HG03378 (cell line): Measurements from ENCODE around the gene ANKRD17.
A peak's percentile ranks its signal among the peaks of the same experiment; 100 is the strongest.
"Not testable (repeated sequence)": the region's sequence is repeated elsewhere in the genome, so short reads cannot be mapped to it uniquely, and the experiment has no call there.

Experiments
- ATAC-seq: cut with Tn5 transposase; IDR thresholded peaks from one replicate; pipeline ENCODE4 v1.9.1; 2021; ENCODE audit warnings: mild to moderate bottlenecking, moderate library complexity; ENCODE audit not compliant: unreplicated experiment

ANKRD17 gene

GRCh38 chr4:73206236-73206635, 52.4 kb downstream of the ANKRD17 start:
- ATAC-seq = no peak

DNA sequence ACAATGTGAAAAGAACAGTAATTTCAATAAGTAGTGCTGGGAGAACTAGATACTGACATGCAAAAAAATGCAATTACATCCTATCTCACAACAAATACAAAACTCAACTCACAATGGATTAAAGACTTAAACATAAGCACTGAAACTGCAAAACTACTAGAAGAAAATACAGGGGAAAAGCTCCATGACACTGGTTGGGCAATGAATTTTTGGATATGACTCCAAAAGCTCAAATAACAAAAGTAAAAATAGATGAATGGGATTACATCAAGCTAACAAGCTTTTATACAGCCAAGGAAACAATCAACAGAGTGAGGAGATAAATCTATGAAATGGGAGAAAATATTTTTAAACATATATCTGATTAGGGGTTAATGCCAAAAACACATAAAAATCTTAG, 53.1 kb downstream of the ANKRD17 start:
- ATAC-seq = no peak

DNA sequence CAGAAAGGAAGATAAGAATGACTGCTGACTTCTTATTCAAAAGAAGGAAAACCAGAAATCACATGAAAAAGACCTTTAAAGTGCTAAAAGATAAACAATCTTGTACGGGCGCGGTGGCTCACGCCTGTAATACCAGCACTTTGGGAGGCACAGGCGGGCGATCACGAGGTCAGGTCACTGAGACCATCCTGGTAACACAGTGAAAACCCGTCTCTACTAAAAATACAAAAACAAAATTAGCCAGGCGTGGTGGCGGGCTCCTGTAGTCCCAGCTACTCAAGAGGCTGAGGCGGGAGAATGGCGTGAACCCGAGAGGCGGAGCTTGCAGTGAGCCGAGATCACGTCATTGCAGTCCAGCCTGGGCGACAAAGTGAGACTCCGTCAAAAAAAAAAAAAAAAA, 54.6 kb downstream of the ANKRD17 start:
- ATAC-seq = not testable (repeated sequence)

DNA sequence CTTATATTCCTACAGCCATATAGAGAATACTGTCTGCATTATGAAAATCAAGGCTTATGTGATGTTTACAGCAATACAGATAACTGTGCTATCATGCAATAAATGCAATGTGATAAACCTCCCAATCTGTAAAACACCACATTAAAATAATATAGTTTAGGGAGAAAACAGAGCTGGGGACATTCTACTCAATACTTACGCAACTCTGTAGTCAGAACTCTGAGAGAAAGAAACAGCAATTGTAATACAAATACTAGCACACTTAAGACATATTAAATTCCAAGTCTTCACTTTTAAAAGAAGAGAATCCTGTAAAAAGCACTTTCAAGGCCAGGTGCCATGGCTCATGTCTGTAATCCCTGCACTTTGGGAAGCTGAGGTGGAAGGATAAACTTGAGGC, 61.4 kb downstream of the ANKRD17 start:
- no peak for ATAC-seq

DNA sequence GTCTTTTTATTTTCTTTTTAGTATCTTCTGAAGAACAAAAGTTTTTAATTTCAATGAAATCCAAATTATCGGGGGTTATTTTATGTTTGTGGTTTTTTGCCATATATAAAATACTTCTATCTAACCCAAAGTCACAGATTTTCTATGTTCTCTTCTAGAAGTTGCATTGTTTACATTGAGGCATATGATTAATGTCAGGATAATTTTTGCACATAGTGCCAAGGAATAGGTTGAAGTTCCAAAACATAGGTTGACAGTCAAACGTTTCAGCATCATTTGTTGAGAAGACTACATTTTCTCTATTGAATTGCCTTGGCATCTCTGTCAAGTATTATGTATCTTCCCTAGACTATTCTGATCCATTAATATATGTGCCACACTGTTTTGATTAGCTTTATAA, 64.5 kb downstream of the ANKRD17 start:
- no peak for ATAC-seq

DNA sequence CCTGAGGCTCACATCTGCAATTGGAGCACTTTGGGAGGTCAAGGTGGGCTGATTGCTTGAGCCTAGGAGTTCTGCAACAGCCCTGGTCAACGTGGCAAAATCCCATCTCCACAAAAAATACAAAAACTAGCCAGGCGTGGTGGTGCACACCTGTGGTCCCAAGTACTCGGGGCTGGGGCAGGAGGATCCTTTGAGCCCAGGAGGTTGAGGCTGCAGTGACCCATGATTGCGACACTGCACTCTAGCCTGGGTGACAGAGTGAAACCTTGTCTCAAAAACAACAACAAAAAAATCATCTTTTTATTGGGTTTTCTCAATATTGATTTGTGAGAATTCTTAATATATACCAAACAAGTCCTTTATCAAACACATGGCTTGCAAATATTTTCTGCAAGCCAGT, 64.9 kb downstream of the ANKRD17 start:
- no peak for ATAC-seq

GRCh38 chr4:73193155-73193554, 65.4 kb downstream of the ANKRD17 start:
- peak; percentile 80 for ATAC-seq

- ATAC-seq = no peak
Observed at GRCh38 chr4:73189274-73189810, 69.3 kb downstream of the ANKRD17 start.

DNA sequence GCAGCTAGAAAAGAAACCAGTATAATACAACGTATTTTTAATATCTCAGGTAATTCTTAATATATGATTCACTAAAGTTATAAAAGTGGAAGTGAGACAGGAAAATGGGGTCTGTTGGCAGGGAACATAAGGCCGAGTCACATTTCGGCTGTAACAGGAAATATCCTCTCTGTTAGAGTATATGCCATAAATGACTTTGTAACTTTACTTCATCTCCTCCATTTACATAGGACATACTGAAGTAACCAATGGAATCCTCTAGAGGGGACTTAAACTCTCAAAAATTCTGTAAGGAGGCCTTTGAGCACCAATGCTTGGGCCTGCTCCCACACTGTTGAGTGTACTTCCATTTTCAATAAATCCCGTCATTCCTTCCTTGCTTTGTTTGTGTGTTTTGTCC, 71.3 kb downstream of the ANKRD17 start:
- ATAC-seq = peak; percentile 65

- ATAC-seq = no peak
Observed at GRCh38 chr4:73185903-73186302, 72.7 kb downstream of the ANKRD17 start.

DNA sequence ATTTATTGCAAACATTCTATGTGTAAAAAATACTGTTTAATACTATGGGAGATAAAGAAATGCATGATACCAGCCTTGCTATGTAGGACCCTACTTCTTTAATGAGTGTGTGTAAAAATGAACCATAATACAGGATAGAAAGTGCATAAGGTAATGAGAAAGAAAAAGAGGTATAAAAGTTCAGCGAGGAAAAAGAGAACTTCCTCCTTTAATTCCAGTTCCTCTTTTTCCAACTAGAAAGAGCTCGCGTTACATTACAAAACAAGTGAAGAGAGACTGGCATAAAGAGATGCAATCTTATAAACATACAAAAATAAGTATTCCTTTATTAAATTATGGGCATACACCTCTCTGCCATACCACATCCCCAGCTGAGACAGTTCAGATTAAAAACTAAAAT, 77.4 kb downstream of the ANKRD17 start:
- ATAC-seq = no peak

GRCh38 chr4:73178389-73178788, 80.2 kb downstream of the ANKRD17 start:
- ATAC-seq = no peak

- no peak for ATAC-seq
Observed at GRCh38 chr4:73172161-73172560, 86.4 kb downstream of the ANKRD17 start.

- ATAC-seq = no peak
Observed at GRCh38 chr4:73170518-73171198, 87.9 kb downstream of the ANKRD17 start.

- ATAC-seq = no peak
Observed at GRCh38 chr4:73166212-73166611, 92.4 kb downstream of the ANKRD17 start.

- ATAC-seq = no peak
Observed at GRCh38 chr4:73161527-73162185, 96.9 kb downstream of the ANKRD17 start.

DNA sequence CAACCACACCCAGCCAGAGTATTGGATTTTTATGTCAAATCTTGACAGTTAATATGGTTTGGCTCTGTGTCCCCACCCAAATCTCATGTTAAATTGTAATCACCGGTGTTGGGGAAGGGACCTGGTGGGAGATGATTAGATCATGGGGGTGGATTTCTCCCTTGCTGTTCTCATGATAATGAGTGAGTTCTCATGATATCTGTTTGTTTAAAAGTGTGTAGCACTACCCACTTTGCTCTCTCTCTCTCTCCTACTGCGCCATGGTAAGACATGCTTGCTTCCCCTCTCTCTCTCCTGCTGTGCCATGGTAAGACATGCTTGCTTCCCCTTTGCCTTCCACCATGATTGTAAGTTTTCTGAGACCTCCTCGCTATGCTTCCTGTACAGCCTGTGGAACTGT, 102.2 kb downstream of the ANKRD17 start:
- no peak for ATAC-seq

- no peak for ATAC-seq
Observed at GRCh38 chr4:73152893-73153292, 105.7 kb downstream of the ANKRD17 start.

GRCh38 chr4:73142995-73143547, 115.5 kb downstream of the ANKRD17 start:
- ATAC-seq = no peak

- no peak for ATAC-seq
Observed at GRCh38 chr4:73139991-73140390, 118.6 kb downstream of the ANKRD17 start.

GRCh38 chr4:73139245-73139644, 119.4 kb downstream of the ANKRD17 start:
- no peak for ATAC-seq

GRCh38 chr4:73137121-73137520, 121.5 kb downstream of the ANKRD17 start:
- no peak for ATAC-seq
